Measurements from ENCODE around the gene ZNF316. TPM values are rescaled to one million over a fixed set of nuclear protein-coding genes. Genes with fewer than 3 reads are reported as not detected.
"Not testable (repeated sequence)": the region's sequence is repeated elsewhere in the genome, so short reads cannot be mapped to it uniquely, and the experiment has no call there.

The ZNF316 gene
- total RNA-seq, 2 donors from 2014 or later, result 54.4 to 64.6 TPM

- Histone ChIP-seq H3K36me3 (peaks cover 13% of the 10 kb centered on the region), H3K9me3 (no peaks in the 10 kb centered on the region), H3K27me3 (replicated peaks; ENCODE audit: insufficient read depth) (no peaks in the 10 kb centered on the region), H3K27ac (no peak overlapping the region), H3K4me3 (no peak overlapping the region), H3K4me1 (ENCODE audit: control insufficient read depth in 1 of 2, low read depth in 2 of 2) (no peaks in the 10 kb centered on the region)
- ATAC-seq (ENCODE audit: insufficient number of reproducible peaks, low FRiP score, low read depth) (no peak), DNase-seq (ENCODE audit: low spot score) (no peak)
- no peak for TF ChIP-seq CTCF (IDR thresholded peaks at IDR 0.05)
Measured at GRCh38 chr7:6658618-6659345, 21.7 kb downstream of the ZNF316 start.

DNA sequence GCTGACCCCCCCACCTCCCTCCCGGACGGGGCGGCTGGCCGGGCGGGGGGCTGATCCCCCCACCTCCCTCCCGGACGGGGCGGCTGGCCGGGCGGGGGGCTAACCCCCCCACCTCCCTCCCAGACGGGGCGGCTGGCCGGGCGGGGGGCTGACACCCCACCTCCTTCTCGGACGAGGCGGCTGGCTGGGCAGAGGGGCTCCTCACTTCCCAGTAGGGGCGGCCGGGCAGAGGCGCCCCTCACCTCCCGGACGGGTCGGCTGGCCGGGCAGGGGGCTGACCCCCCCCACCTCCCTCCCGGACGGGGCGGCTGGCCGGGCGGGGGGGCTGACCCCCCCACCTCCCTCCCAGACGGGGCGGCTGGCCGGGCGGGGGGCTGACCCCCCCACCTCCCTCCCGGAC lies 33.7 kb downstream of the ZNF316 start:
- not testable (repeated sequence) for H3K4me1 ChIP-seq (ENCODE audit: control insufficient read depth in 1 of 2, low read depth in 2 of 2); H3K36me3 ChIP-seq; H3K4me3 ChIP-seq; H3K27me3 ChIP-seq (replicated peaks; ENCODE audit: insufficient read depth); ATAC-seq (ENCODE audit: insufficient number of reproducible peaks, low FRiP score, low read depth); DNase-seq (ENCODE audit: low spot score); H3K27ac ChIP-seq
- H3K9me3 ChIP-seq, result peaks cover 47% of the 10 kb centered on the region

GRCh38 chr7:6675807-6676405 lies 38.8 kb downstream of the ZNF316 start:
- no peak for TF ChIP-seq CTCF (IDR thresholded peaks at IDR 0.05)
- ATAC-seq (ENCODE audit: insufficient number of reproducible peaks, low FRiP score, low read depth), result no peak
- H3K4me3 ChIP-seq, result no peak overlapping the region
- H3K9me3 ChIP-seq, result peaks cover 82% of the 10 kb centered on the region
- no peaks in the 10 kb centered on the region for H3K36me3 ChIP-seq
- no peak overlapping the region for H3K27ac ChIP-seq
- no peaks in the 10 kb centered on the region for H3K4me1 ChIP-seq (ENCODE audit: control insufficient read depth in 1 of 2, low read depth in 2 of 2)
- H3K27me3 ChIP-seq (replicated peaks; ENCODE audit: insufficient read depth), result no peaks in the 10 kb centered on the region
- no peak for DNase-seq (ENCODE audit: low spot score)

GRCh38 chr7:6680146-6680545 lies 43.0 kb downstream of the ZNF316 start:
- H3K27ac ChIP-seq, result no peak overlapping the region
- DNase-seq (ENCODE audit: low spot score), result no peak
- no peak for TF ChIP-seq CTCF (IDR thresholded peaks at IDR 0.05)
- no peak overlapping the region for H3K4me3 ChIP-seq
- ATAC-seq (ENCODE audit: insufficient number of reproducible peaks, low FRiP score, low read depth), result no peak
- no peaks in the 10 kb centered on the region for H3K27me3 ChIP-seq (replicated peaks; ENCODE audit: insufficient read depth)
- H3K4me1 ChIP-seq (ENCODE audit: control insufficient read depth in 1 of 2, low read depth in 2 of 2), result no peaks in the 10 kb centered on the region
- peaks cover 92% of the 10 kb centered on the region for H3K9me3 ChIP-seq
- H3K36me3 ChIP-seq, result no peaks in the 10 kb centered on the region

DNA sequence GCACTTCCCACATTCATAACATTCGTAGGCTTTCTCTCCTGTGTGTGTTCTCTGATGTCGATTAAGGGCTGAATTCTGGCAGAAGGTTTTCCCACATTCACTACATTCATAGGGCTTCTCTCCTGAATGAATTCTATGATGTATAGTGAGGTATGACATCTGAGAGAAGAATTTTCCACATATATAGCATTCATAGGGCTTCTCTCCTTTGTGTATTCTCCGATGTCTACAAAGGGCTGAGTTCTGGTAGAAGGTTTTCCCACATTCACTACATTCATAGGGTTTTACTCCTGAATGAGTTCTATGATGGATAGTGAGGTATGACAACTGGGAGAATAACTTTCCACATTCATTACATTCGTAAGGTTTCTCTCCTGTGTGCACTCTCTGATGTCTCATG lies 54.0 kb downstream of the ZNF316 start:
- Histone ChIP-seq H3K27ac (no peak overlapping the region), H3K9me3 (peaks cover 93% of the 10 kb centered on the region), H3K4me1 (ENCODE audit: control insufficient read depth in 1 of 2, low read depth in 2 of 2) (no peaks in the 10 kb centered on the region), H3K36me3 (peaks cover 96% of the 10 kb centered on the region), H3K4me3 (peak overlapping the region; percentile 28), H3K27me3 (replicated peaks; ENCODE audit: insufficient read depth) (no peaks in the 10 kb centered on the region)
- DNase-seq (ENCODE audit: low spot score) (no peak), ATAC-seq (ENCODE audit: insufficient number of reproducible peaks, low FRiP score, low read depth) (no peak)
- no peak for TF ChIP-seq CTCF (IDR thresholded peaks at IDR 0.05)

Measured in thoracic aorta (tissue), 2 donors.